CD1c-positive myeloid dendritic cell (primary cell): ENCODE results near the gene PRELID2.

Source experiments
- DNase-seq: peaks from one replicate; pipeline ENCODE4 v3.0.0-alpha.2; 2016; ENCODE audit errors: extremely low spot score

Gene PRELID2

DNA sequence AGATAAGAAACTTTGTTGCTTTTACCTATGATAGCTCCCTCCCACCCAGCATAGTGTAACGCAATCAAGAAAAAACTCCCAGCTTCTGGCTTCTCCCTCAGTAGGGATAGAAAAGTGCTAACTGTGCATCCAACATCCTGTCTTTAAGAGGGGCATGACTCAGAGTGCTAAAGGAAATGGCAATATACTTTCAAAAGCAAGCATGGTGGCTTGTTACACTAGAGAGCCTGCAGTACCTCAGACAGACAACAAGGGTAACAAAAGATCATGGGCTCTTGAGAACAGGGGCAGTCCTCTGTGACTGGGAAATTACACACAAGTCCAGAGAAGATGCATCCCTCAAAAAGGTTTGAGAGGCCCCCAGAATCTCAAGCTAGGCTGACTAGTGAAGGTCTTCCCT lies 37.8 kb downstream of the PRELID2 start:
- DNase-seq = no peak

- DNase-seq = no peak
Measured at GRCh38 chr5:145796318-145796717, 38.8 kb downstream of the PRELID2 start.

DNA sequence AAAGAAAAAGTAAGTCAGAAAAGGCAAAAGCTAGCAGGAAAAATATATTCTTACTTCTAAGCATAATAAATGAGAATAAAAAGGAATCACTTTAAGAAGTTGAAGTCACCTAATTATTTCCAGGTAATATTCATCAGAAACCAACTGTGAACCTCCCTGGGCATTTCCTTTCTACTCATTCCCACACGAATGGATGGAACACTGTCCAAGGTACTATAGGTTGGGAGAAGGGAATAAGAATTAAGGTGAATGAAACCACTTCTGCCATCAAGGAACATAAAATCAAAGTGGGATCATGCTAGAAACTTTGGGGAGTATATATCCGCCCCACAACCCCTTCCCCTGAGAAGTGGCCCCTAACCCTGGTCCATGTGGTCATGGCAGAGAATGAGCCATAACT lies 41.6 kb downstream of the PRELID2 start:
- no peak for DNase-seq

DNA sequence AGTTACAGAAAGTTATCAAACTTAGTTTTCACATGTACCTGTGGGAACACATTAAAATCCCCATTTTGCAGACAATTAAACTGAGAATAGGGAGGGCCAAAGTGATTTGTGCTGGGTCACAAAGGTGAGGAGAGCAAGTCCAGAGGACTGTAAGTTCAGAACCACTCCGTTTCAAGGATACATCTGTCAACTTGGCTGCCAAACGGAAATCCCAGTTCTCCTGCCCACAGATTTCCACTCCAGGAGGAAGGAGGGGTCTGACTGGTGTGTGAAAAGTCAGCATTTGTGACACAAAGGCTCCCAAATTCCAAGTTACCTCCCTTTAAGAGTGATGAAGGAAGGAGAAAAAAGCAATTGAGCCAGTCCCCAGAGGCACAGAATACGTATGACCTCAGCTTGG lies 42.3 kb downstream of the PRELID2 start:
- DNase-seq = no peak

- no peak for DNase-seq
Measured at GRCh38 chr5:145791866-145792265, 43.3 kb downstream of the PRELID2 start.

DNA sequence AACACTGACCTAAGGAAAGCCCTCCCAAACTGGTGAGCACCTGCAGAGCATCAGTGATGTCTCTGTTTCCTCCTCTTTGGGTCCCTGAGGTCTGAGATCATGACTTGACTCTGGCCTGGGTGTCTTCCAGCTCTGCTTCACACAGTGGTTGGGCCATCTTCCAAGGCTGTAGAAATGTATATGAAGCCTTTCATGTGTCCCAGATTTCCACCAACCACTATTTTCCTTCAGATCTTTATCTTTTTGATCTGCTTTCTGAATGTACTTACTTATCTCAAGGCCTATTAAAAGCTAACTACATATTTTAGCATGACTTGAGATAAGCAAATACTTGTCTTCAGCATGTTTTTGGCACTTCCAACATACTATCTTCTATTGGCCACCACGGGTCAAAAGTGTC lies 47.1 kb downstream of the PRELID2 start:
- no peak for DNase-seq

DNA sequence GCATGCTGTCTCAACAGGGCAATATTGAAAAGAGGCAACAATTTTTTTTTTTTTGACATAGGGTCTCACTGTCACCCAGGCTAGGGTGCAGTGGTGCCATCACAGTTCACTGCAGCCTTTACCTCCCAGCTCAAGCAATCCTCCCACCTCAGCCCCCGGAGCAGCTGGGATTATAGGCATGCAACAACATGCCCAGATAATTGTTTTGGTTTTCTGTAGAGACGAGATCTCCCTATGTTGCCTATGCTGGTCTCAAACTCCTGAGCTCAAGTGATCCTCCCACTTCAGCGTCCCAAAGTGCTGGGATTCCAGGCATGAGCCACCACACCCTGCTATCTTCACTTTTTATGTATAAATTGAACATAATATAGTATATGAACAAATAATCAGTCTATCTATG lies 47.6 kb downstream of the PRELID2 start:
- no peak for DNase-seq

- no peak for DNase-seq
Measured at GRCh38 chr5:145787001-145787400, 48.1 kb downstream of the PRELID2 start.

- DNase-seq = no peak
Measured at GRCh38 chr5:145780982-145781381, 54.2 kb downstream of the PRELID2 start.

- no peak for DNase-seq
Measured at GRCh38 chr5:145778144-145778900, 56.8 kb downstream of the PRELID2 start.

DNA sequence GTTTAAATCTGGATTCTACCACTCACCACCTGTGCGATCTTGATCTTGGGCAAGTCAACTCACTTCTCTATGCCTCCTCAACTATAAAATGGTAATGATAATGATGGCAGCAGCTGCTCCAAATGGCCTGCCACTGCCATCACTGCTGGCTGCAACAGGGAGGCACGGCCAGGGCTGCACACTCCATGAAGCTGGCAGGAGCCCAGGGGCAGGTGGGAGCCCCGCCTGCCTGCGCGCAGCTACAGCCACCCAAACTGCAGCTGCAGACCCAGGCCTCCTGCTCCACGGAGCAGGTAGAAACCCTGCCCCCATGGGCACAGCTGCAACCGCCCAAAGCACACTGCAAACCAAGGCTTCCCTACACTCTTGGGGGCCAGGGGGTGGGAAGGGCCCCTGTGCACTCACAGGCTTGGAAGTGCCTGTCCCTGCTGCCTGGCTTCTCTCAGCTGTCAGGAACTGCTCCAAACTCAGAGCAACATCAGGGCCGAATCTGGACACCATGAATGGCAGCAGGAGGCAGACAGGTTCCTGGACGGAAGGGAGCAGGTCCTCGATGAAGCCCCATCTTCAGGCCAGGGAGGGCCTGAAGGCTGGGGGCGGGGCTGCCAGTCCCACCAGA lies 57.6 kb downstream of the PRELID2 start:
- DNase-seq = no peak

DNA sequence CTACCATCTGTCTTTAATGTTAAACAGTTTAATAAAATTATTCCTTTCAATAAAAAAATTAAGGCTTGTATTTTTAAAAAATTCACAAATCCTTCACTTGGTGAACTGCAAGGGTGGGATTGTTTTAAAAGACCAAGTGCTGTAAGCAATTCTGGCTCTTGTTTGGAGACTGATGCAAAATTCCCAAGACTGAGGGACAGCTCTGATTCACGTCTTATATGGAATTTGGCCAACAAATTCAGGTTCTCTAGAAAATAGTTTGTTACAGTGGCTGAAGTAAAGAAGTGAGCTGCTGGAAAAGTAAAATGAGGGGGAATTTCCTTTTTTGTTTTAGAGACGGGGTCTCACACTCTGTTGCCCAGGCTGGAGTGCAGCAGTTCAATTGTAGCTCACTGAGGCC lies 58.3 kb downstream of the PRELID2 start:
- no peak for DNase-seq

DNA sequence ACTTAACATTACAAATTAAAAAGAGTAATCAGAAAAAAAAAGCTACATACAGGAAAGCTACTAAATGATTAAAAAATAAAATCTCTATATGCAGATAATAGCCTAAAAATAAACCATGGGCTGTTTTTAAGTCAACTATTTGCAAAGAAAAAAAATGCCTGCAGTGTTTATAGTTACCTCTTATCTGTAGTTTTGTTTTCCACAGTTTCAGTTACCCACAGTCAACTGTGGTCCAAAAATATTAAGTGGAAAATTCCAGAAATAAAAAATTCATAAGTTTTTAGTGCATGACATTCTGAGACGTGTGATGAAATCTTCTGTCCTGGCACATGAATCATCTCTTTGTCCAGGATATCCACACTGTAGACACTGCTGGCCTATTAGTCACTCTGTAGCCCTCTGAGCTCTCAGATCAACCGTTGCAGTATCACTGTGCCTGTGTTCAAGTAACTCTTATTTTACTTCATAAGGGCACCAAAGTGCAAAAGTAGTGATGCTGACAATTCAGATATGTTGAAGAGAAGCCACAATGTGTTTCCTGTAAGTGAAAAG lies 59.2 kb downstream of the PRELID2 start:
- DNase-seq = no peak

GRCh38 chr5:145775411-145775810 lies 59.7 kb downstream of the PRELID2 start:
- DNase-seq = no peak

DNA sequence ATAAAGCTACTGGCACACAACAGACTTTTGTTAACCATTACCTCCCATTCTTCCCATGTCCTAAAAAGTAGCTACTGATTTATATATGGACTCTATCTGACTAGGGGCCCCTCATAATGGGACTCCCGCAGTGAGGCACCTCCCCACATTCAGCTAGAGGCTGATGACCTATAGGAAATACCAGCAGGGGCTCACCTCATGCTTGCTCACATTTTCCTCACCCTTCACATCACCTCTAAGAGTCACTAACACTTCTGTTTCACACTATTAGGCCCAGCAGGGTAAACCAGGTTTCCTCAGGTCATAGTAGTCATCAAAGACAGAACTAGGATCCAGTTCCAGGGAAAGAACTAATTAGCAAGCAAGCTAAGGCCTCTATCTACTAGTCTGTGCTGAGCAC lies 60.7 kb downstream of the PRELID2 start:
- DNase-seq = no peak

- DNase-seq = no peak
Measured at GRCh38 chr5:145772466-145772865, 62.7 kb downstream of the PRELID2 start.

DNA sequence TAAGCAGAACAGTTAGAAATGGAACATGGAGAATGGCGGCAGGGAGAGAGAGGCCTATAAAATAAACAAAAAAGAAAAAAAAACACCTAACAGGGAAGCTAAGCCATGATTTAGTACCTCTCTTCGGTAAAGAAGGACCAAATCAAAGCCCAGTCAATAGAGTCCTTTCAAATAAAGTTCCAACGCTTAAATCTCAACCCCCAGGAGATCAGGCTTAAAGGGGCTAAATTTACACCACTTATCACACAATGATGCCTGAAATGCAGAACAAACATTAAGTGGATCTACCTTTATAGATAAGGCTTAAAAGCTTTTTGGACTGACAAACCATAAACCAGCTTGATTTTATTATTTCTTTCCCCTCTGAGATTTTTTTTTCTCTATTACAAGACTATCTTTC lies 66.3 kb downstream of the PRELID2 start:
- no peak for DNase-seq

DNA sequence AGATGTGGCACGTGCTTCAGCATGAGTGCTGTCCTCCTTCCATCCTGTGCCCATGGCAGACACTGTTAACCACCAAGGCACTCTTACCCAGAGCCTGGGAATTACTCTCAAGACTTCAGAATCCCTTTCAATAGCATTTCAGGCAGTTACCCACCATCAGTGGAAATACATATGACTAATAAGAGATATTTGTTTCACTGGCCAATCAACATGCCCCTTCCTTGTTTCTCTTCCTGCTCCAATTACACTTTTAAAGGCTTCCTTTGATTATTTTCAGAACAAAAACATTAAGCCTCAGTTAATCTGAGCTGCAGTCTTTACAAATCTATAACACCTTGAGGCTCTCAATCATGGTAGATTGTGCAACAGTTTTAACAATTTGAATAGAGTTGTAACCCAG lies 70.8 kb downstream of the PRELID2 start:
- DNase-seq = no peak

- no peak for DNase-seq
Measured at GRCh38 chr5:145762833-145763232, 72.3 kb downstream of the PRELID2 start.

GRCh38 chr5:145761254-145761653 lies 73.9 kb downstream of the PRELID2 start:
- DNase-seq = no peak

DNA sequence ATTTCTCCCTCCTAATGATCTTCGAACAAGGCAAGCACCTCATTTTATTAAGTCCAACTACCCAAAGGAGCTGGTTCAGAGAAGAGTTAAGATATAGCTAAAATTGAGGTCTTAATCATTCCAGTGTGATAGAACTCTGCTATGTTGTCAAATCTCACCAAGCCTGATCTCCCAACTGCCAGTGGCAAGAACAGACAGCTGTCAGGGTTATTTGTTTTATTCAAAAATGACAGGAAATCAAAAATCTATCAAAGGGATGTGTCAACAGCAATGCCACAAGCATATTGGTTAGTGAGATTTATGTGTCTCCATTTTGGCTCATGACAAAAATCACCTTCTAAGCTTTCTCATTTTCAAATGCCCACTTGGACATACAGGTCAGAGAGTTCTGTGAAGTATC lies 74.5 kb downstream of the PRELID2 start:
- DNase-seq = no peak

- no peak for DNase-seq
Measured at GRCh38 chr5:145752947-145753346, 82.2 kb downstream of the PRELID2 start.

GRCh38 chr5:145752534-145752933 lies 82.6 kb downstream of the PRELID2 start:
- no peak for DNase-seq
